NCI-H446 (cell line): ENCODE measurements around the gene THOC6.

Source experiments
- DNase-seq, 2 experiments: peaks; one replicate each; lab custom pipeline; 2025; lab: John Stamatoyannopoulos, UW

Gene THOC6

GRCh38 chr16:3023669-3024478, at the start of gene THOC6, which contains the start of gene HCFC1R1:
Gene THOC6 (plus strand): TSS chr16:3024035. CDS start chr16:3024327, 292 bp downstream.
Gene HCFC1R1 (minus strand): TSS chr16:3023942. CDS start chr16:3023941, 1 bp downstream.
- peak; percentile 94 to 97 for DNase-seq

GRCh38 chr16:2974319-2975056, 49.3 kb upstream of the THOC6 start:
- no peak for DNase-seq

GRCh38 chr16:2975161-2975795, 48.6 kb upstream of the THOC6 start:
- no peak for DNase-seq

- peak in 1 of 2 experiments; percentile 22 for DNase-seq
Observed at GRCh38 chr16:2976201-2976600, 47.6 kb upstream of the THOC6 start.

- no peak for DNase-seq
Observed at GRCh38 chr16:2976673-2977072, 47.2 kb upstream of the THOC6 start.

GRCh38 chr16:2977440-2977839, 46.4 kb upstream of the THOC6 start:
- DNase-seq, result peak in 1 of 2 experiments; percentile 51

GRCh38 chr16:2979669-2980226, 44.1 kb upstream of the THOC6 start:
- no peak for DNase-seq

GRCh38 chr16:2980227-2981176, 43.3 kb upstream of the THOC6 start, which contains the start of gene PKMYT1:
Gene PKMYT1 (minus strand): TSS chr16:2980446. CDS start chr16:2979657, 789 bp downstream.
- DNase-seq, result peak; percentile 75 to 91

- DNase-seq, result no peak
Observed at GRCh38 chr16:2981177-2981898, 42.5 kb upstream of the THOC6 start.

- no peak for DNase-seq
Observed at GRCh38 chr16:2981899-2982250, 42.0 kb upstream of the THOC6 start.

GRCh38 chr16:2982402-2982801, 41.4 kb upstream of the THOC6 start:
- no peak for DNase-seq

- DNase-seq, result peak; percentile 22 to 79
Observed at GRCh38 chr16:2983706-2984136, 40.1 kb upstream of the THOC6 start.

GRCh38 chr16:2985462-2985861, 38.4 kb upstream of the THOC6 start:
- peak; percentile 53 to 59 for DNase-seq

GRCh38 chr16:2985893-2986355, 37.9 kb upstream of the THOC6 start:
- peak; percentile 72 to 91 for DNase-seq

- DNase-seq, result no peak
Observed at GRCh38 chr16:2986623-2987188, 37.1 kb upstream of the THOC6 start.

GRCh38 chr16:2987286-2987685, 36.5 kb upstream of the THOC6 start:
- DNase-seq, result no peak

- DNase-seq, result peak in 1 of 2 experiments; percentile 65
Observed at GRCh38 chr16:2987833-2988232, 36.0 kb upstream of the THOC6 start.

- DNase-seq, result no peak
Observed at GRCh38 chr16:2988590-2989099, 35.2 kb upstream of the THOC6 start.

GRCh38 chr16:2990891-2991290, 32.9 kb upstream of the THOC6 start:
- no peak for DNase-seq
